Dedifferentiated amniotic fluid mesenchymal stem cell (primary cell): Measurements from ENCODE around the gene DSCAM.

Experiments used
- DNase-seq: peaks from one replicate; pipeline ENCODE4 v3.0.0-alpha.2; 2016; ENCODE audit errors: extremely low spot score

DSCAM gene

DNA sequence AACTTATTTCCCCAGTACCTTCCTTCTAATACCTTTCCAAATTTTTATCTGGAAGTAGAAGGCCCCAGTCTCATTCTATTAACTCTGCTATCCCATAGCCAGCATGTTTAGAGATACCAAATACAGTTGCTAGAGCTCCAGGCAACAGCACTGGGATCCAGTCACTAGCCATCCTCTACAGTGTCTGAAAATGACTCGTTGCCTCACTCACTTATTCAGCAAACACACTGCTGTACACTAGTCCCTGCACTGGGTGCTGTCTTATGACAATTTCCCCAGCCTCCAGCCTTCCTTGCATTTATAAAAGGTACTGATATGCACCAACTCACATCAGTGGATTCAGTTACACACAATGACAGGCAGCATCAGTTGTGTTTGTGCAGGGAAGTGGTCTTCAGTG is 179.0 kb downstream of the DSCAM start:
- no peak for DNase-seq

DNA sequence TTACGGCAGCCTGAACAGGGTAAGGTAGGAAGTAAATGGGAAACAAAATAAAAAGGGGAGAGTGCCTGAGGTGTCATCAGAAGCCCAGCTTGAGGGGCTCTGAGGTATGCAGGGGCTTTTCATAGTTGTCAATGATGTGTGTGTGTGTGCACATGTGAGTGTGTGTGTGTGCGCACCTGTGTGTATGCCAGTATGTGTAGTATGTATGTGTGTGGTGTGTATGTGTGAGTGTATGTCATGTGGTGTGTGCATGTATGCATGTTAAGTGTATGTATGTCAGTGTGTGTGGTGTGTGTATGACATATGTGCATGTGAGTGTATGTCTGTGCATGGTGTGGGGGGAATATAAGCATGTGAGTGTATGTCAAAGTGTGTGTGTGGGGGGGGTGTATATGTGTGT is 184.1 kb downstream of the DSCAM start:
- no peak for DNase-seq

DNA sequence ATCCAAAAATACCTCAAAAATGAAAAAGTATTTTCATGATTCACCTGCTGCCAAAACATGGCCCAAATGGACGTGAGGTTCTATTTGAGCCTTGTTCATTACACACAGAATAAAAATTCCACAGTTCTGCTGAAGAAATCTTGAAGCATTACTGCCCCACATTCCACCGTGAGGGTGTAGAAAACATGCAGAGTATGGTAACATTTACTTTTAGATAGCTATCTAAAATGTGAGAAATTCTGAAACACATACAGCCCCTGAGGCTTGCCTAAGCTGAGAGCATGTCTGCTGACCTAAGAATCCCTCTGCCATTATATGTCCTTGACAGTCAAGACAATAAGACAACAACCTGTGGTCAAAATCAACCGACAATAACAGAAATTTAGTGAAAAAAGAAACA is 186.5 kb downstream of the DSCAM start:
- no peak for DNase-seq

DNA sequence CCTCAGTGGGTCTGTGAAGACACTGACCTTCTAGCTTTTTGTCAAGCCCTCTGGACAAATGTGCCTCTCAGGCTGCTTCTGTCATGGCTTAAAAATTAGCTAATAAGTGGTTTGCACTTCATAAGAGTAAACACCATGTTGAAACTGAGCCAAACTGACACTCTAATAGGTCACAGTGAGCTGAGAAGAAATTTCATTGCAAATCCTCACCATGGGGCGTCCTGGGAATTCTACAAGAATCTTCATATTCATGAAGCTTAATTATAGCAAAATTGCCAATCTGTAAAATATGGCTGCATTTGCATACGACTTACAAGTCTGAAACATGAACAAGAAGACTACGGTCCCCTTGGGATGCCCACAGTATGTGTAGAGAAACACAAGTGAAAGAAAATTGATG is 188.6 kb downstream of the DSCAM start:
- no peak for DNase-seq

DNA sequence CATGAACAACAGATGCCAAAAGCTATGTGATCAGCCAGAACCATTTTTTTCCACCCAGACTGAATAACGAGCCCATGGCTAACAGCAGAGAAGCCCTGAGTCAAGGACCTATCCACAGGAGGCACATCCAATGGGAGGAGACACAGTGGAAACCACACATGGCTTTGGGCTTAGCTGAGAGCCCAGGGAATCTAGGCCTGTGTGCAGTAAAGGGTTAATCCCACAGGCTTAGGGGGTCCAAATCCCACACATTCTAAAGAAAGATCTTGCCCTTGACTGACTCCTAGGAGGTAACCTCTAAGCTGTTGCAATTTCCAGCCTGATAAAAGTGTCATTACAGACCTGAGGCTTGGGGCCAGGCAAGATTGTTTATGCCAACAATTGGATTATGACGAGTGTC is 194.5 kb downstream of the DSCAM start:
- no peak for DNase-seq

DNA sequence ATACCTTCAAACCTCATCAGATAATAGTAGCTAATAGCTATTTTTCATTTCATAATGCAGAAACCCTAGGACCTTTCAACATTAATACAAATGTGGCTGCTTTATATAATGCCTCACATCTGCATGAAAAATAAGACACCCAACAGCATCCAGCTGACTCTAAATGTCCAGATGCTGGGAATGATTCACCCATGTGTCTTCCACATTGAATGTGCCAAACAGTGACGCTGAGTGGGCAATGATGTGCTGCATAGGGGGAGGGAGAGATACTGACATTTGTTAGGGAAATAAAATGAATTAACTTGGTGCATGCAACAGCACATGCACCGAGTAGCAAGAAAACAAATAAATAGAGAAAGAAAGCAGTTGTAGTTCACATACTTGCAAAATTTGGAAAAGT is 199.3 kb downstream of the DSCAM start:
- no peak for DNase-seq

DNA sequence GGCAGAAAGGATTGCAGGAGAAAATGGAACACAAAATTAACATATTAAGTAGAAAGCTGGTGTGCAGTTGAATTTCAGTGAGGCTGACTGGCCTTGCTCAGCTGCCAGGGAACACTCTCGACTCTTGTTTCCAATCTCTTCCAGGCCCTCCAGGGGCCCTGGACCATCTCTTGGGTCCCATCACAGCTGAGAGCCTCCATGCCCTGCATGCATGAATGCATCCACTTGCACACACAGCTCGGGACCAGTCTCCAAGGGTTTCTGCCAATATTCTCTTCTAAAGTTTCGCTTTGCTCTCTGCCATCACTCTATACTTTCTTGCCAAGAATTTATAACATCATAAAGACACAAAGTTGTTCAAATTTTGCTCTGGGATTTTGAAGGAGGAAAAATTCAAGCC is 200.3 kb downstream of the DSCAM start:
- no peak for DNase-seq

DNA sequence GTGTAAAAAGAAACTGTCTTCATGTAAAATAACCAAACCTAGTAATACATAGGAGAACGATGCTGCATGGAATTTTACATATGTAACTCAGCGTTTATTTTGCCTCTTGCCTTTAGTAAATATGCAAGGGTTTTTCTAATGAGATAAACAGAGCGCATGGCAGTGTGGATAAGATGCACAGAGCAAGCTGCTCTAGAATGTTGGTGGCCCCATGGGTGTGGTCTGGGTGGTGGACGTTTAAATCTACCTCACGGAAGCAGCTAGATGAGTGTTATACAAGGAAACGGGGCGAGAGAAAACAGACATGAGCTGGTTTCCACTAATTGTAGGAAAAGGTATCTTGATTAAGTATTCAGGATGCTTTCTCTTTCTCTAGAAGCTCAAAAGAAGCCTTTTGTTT is 205.9 kb downstream of the DSCAM start:
- no peak for DNase-seq

DNA sequence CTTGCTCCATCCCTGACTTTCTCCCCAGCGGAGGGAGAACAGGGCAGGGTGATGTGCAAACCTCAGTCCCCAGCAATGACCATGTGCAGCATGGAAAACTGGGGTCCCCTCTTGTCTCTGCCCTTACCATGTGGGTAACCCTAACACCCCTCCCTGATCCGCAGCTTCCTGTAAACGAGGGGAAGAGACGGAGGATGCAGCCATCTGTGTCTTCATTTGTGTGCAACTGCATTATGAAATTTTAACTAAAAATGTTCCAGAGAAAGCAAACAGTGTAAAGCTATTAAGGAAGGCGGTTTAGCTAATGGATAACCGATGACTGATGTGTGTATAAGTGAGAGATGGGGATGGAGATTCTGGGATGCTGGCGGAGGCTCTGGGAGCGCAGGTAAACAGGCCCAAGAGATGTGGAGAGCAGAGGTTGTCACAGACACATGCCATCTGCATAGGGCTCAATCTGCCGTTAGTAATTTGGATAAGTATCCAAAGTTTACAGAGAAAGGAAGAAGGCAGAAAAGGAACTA is 206.6 kb downstream of the DSCAM start:
- no peak for DNase-seq

DNA sequence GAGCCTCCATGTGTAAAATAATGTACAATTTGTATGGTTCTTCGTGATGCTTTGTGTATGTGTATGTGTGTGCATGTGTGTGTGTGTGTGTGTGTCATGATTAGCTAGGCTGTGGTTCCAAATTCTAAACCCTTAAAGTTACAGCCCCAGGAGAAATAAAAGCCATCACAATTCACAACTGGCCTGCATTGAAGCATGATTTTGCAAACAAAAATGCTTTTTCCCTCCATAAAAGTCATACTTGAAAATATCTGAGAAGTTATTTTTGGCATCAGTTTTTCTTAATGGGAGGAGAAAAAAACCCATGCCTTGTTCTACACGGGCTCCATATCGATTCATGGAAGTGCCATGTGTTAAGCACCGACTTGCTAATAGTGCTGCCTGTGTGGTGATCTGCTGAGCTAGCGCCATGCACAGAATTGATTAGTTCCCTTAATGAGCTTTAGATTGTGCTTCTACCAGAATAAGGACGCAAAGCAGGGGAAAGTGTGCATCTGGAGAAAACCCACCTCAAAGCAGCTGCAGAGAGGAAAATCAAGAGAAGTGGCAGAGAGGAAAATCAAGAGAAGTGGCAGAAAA is 207.3 kb downstream of the DSCAM start:
- no peak for DNase-seq

DNA sequence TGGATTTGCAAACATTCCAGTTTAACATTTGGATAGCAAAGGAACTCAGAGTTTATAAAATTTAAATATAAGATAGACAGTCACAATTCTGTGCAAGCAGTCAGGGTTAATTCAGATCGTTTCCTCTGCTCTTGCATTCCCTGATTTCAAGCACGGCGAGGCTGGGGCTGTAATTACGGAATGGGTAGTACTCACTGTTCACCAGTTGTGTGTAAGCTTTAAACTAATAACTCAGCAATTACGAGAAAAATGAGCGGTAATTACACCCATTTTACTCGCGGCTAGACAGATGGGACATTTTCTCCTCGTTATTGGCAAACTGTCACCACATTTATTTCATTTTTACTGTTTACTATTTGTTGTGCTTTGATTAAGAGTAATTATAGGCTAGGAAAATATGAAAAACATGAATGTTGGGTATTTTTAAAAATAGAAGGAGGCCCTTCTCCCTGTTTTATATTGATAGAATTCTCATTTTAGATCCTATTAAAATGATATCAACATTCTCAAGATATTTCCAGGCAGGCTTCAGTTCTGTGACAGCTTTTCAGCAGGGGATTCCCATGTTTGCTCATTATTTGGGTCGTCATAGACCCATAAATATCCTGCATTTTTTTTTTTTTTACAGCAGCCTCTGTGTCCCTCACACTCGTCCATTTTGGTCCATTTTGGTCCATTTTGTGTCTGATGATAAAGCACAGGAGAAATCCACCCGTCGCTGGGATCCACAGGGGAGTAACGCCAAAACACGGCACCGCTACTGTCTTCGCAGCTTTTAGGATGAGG is 208.3 kb downstream of the DSCAM start:
- DNase-seq = no peak

DNA sequence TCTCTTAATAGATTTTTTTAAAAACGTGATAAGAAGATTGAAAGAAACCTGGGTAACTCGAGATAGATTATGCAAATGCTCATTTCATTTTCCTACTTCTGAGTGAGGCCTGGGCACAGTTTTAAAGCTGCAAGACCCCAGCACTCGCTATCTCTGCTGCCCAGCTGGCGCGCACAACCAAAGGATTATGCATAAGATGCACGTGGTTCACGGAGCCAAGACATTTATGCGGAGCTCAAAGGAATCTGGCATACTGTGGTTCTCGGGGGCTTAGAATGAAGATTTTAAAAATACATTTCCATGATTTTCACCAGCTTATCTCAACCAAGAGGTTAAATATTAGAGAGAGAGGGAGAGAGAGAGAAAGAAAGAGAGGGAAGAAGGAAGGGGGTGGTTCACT is 210.9 kb downstream of the DSCAM start:
- DNase-seq = no peak

DNA sequence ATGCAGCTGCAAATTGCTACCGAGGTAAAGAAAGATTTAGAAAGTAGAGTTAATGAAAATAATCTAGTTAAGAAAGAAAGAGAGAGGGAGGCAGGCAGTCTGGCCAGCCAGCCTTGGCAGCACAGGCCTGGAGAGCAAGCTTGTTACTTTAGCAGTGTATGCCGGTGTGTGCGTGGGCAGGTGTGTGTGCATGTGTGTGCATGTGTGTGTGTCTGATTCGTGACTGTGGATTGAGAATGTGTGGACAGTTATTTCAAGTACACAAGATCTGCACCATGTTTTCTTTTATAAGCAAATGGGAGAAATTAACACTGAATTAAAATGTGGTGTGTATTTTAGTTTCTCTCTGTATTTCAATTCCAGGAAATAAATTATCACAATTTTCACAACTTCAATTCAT is 211.6 kb downstream of the DSCAM start:
- DNase-seq = no peak

DNA sequence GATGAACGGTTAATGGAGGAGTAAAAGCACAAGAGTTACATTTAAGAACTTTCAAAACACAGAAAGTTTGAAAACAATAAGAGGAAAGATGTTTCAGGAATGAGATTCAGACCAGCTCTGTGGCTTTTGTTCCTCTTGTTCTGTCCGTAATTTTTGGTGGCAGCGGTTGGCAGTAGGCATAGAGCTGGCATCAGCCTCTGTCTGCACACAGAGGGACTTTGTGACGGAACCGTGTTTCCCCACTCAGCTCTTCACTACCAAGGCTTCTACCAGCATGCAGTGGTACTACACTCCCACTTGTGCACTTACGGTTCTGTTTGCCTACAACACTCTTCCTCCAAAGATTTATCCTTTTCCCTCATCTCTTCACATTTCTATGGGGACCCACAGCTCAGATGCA is 212.8 kb downstream of the DSCAM start:
- no peak for DNase-seq

DNA sequence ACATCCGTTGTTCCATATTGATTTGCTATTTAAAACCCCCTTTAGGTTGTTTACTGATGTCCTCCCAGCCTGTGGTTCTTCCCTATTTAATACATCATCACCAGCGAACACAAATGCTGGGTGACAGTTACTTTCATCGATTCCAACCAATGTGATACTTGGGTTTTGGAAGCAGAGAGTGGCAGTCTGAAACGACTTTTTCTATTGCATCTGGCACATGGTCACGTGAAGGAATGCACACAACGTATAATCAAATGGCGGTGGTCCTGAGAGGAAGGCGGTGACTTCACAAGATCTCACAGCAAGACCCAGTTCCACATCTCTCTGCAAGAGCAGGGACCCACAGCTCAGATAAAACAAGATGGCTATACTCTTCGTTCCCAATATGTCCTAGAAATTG is 213.9 kb downstream of the DSCAM start:
- DNase-seq = no peak

DNA sequence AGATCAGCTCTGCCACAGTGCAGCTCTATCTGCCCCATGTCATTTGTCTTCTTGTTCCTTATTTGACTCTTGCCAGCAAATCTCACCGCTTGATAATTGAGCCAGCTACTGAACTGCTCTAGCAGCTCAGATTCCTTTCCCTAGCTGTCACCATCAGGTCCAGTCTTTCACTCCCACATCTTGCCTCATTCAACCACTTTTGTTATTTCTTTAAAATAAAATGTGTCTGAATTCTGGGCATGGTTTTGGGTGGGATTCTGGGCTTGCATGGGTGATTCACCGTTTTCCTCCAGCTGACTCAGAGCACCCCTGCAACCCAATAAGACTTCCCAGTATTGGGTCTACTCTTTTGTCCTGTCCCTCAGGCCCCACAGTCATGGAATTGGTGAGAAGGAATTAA is 215.7 kb downstream of the DSCAM start:
- no peak for DNase-seq

DNA sequence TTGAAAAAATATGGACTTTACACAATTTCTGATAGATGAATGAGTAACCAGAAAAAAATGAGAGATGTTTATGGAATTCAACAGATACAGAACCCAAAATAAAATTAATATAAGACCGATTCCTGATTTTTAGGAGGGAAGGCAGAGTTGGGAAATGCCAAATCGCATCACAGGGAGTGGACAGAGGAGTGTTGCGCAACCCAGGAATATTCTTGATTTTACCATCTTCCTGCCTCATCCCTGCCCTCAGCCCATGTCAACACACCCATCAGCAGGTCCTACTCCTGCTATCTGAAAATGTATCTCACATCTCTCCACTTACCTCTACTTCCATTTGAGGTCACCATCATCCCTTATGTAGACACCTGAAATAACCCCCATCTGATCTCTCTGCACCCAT is 221.0 kb downstream of the DSCAM start:
- DNase-seq = no peak

DNA sequence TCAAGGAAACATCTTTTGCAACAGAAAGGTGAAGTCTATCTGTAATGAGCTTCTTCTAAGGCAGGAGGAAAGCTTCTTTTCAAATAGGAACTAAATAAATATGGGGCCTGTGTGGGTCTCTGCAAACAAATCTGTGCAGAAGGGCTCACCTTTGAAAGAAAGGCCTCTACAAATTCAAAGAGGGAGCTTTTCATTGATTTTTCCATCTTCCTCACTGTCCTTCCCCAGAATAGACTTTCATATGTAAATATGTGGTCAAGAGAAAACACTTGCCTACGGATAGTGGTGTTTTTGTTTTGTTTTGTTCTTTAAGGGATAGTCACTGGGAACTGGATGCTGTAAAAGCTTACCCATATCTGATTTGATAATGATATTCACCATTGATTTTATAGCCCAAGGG is 223.4 kb downstream of the DSCAM start:
- no peak for DNase-seq

DNA sequence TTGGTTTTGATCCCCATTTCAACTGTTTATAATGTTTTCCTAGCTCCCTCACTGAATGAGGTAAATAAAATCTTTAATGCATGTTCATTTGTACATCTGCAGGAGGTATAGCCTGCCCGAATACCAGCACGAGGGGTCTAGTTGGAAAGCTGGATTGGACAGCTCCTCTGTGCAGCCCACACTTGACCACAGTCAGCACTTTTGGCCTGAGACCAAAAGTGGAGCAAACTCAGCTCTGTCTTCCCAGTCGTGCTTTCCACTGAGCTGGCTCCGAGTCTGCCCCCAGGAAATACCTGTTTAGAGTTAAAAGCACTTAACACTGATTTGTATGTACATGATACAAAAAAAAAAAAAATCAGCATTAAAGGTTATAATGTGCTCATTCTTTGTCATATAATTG is 224.4 kb downstream of the DSCAM start:
- no peak for DNase-seq

DNA sequence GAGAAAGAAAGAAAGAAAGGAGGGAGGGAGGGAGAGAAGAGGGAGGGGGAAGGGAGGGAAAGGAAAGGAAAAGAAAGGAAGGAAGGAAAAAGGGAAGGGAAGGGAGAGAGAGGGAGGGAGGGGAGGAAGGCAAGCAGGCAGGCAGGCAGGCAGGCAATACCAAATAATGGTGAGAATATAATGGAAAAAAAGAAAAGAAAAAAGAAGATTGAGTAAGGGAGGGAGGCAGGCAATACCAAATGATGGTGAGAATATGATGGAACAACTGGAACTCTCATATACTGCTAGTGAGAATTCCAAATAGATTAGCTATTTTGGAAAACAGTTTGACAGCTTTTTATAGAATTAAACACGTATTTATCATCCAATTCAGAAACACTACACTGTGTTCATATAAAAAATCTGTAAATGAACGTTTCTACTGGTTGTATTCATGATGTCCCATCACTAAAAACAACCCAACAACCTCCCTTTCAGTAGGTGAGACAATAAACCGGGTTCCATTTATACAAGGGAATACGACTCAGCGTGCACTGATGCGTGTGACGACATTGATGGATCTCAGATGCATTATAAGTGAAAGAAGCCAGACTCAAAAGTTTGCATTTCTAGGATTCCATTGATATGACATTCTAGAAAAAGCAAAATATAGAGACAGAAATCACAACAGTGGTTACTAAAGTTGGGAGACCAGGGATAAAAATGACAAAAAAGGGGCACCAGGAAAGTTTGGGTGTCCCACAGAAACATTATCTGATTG is 226.4 kb downstream of the DSCAM start:
- DNase-seq = no peak

DNA sequence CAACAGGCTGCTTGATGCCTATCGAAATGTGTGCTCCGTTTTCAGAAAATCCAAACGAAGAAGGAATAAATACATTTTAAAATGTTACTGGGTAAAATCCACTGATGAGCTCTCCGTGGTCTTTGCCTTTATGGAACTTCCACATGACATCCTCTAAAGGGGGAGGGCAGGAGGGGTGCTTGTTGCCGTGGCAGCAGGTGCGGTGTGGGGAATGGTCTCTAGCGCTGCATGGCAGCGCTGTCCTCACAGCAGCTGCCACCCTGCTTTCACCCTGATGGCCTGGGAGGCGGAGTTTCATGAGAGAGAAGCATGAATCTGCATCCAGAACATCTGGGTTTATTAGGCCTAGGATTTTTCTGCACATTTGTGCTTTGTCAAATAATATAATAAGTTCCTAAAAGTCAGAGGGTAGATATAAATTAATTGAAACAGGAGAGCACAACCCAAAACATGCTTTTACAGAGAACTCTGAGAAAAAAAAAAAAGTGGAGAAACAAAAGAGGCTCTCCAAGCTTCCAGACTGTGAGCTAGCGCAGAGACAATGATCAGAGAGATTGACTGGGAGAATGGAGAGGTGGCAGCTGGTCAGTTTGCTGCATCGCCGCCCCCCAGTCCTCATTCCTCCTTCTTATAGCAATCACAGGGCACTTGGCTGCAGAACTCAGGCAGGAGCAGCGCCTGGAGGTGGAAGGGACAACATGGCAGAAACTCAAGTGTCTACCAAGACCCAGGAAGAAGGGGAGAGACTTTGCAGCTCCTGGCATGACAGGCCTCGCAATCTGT is 228.6 kb downstream of the DSCAM start:
- no peak for DNase-seq

DNA sequence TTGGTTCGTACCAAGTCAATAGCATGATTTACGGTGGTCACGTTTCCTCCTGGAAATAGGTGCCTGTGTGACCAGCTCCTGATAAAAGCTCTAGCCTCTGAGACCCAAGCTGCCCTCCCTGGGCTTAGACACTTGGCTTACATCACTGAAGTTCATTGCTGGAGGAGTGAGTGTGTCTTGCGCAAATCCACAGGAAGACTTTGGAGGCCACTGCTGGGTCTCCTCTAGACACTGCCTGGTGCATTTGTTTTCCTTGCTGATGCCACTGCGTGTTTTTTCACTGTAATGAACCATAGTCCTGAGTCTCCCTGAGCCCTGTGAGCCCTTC is 230.6 kb downstream of the DSCAM start:
- no peak for DNase-seq
